GM19467 (cell line): ENCODE data around the gene PLXNA4.

Experiments
- ATAC-seq: cut with Tn5 transposase; IDR thresholded peaks from one replicate; pipeline ENCODE4 v1.9.1; 2021; ENCODE audit warnings: mild to moderate bottlenecking, moderate library complexity; ENCODE audit not compliant: unreplicated experiment

PLXNA4 gene

DNA sequence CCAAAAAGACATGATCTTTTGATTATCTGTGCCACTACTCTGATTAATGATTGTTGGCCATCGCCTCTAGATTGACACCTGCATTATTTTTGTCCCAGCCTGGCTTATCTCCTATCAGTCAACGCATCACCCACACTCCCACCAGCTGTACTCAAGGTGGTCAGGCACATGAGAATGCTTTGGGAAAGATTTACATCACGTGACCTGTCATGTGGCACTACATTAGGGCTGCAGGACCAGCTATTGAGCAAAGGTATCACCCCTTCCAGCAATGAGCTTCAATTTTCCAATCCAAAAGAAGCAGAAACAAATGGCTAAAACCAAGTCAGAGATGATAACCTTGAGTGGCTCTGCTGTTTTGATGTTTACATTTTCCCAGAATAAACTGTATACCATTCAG, 204.3 kb downstream of the PLXNA4 start:
- ATAC-seq: no peak

DNA sequence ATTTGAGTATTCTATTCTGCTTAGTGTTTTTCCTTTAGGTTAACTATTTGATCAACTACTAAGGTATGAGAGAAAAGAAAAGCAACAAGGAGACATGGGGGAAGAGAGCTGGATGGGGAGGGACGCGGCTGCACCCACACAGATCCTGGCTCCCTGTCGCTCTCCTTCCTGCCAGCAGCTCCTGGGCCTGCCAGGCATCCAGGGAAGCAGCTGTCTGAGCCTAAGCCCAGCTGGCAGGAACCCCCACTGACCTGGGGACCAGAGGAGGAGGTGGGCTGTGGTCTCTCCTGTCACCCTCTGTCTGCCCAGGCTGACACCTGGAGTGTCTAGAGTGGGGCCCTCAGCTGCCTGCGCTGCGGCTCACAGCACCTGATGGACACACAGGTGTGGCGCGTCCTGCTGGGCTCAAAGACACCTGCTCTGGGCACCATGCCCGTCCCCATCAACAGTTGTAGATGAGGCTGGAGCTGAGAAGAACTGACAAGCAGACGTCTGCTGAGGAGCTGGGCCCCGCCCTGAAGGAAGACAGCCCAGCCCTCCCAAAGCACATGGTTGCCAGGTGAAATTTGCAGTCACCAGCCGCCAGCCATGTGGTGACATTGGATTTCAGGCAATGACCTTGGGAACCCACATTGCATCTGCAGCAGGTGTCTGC, 207.9 kb downstream of the PLXNA4 start:
- ATAC-seq: no peak

DNA sequence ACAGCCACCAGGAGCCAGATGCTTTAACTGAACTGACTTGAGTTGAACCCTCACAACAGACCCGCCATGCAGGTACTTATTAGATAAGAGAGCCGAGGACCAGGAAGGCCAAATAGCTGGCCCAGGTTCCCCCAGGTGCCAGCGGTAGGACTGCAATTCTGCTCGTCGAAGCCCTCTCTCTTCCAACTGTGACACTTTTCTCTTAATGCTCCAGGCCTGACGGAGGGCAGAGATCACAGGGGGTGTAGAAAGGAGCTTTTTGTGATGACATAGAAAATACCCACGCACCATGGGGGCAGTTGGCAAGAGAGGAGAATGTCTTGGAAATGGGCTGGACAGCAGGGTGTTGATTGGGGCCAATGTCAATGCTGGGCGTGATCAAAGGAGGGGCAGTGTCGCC, 208.5 kb downstream of the PLXNA4 start:
- ATAC-seq: no peak

DNA sequence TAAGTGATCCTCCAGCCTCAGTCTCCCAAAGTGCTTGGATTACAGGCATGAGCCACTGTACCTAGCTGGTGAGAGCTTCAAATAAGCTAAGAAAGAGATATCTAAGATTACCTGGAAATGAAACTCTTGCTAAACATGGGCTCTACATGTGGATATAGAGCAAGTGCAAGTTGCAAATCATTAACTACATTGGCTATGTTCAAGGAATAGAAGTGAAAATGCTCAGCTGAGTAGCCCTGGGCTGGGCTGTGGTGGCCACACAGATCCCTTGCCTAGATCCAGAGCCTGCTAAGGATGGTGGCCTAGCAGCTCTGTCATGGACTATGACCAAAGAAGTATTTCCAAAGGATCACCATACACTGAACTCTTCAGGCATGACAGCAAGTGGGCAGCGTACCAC, 209.3 kb downstream of the PLXNA4 start:
- ATAC-seq: no peak

DNA sequence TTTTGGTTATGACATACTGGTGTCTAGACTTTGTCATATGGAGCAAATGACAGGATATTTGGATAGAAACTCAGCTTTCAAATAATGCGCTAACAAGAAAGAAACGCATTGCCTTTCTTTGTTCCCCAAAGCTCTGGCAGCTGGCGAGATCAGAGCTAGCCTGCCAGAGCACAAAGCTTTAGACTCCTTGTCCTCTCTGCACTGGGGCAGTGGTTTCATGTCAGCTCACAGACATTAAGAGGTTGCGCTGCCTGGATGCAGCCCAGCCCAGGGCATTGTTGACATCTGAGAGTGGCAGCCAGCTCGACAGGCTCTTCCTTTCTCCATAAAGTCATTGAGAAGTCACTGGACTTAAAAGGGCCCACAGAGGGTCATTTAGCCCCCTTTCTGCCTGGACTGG, 212.0 kb downstream of the PLXNA4 start:
- ATAC-seq: no peak

DNA sequence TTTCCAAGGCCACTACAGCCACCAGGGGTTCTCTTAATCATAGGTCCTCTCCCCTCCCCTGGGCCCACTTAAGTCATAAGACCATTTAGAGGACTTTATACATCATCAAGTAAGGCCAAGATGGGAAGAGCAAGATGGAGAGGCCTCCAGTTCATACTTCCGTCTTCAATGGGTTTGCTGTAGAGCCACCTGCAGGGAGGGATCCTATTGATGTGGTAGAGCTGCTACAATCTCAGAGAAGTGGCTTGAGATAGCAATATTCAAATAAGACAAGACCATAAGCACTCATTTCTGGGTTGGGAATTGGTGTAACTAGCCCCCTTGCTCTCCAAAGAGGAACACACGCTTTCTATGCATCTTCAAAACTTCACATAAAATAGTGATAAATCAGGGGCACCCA, 214.2 kb downstream of the PLXNA4 start:
- no peak for ATAC-seq

DNA sequence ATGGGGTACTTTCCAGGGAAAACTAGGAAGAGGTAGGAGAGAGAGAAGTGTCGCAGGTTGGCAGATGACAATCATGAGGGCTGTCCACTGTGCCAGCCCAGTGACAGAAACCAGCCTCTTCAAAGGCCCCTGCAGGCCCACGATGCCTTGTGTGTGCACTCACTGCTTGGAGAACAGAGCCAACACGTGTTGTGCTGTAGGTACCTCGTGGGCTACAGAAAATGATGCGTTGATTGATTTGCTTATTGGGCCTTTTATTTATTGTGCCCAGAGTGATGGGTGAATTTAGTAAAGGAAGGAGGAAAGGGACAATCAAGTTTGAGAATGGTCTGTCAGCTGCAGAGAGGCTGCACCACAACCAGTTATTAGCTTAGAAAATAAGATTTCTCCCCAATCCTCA, 215.1 kb downstream of the PLXNA4 start:
- ATAC-seq: no peak

DNA sequence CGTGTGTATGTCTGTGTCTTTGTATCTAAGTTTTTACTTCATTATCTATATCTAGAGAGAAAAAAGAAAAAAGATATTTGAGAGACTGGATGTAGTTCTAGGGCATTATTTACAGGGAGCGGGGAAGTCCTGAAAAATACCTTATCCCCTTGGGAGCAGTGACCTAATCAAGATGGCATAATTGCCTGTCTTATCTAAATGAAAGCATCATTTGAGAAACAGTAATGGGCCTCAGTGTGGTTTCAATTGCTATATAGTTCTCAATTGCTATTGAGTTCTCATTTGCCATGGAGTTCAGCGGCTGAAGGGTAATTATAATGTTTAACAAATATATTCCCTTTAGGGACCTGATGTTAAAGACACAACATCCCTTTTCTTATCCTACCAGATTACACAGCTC, 216.5 kb downstream of the PLXNA4 start:
- no peak for ATAC-seq

DNA sequence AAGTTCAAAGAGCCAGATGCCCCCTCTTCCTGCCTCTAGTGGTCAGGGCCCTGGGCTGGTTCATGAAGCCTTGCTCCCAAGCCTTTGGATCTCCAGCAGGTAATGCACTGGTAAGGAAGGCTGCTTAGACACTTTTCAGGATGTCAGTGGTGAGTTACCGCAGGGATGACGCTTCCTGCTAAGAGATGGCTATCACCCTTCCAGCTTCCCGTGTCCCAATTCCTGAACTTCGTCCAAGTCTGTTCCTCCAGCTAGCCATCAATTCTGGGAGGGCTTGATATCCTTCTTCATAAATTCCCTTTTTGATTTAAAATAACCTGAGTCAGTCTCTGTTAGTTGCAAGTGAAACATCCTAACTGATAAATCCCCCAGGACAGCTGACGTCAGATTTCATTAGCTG, 221.2 kb downstream of the PLXNA4 start:
- ATAC-seq: no peak

DNA sequence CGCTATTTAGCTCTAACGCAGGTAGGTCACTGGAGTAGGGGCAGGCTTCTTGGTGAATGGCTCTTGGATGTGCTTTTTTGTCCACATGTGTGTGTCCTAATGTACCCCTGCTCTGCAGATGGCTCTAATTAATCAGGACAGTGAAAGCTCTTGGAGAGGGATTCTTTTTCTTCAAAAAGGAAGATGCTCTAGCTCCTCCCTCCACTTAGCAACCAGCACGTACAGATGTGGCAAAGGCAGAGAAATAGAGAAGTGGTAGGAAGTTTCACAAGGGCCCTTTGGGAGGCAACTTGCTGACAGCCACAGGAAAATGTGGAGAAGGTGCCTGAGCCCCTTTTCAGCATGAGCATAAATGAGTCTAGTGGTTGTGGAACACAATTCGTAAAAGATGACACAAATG, 221.7 kb downstream of the PLXNA4 start:
- ATAC-seq: no peak

DNA sequence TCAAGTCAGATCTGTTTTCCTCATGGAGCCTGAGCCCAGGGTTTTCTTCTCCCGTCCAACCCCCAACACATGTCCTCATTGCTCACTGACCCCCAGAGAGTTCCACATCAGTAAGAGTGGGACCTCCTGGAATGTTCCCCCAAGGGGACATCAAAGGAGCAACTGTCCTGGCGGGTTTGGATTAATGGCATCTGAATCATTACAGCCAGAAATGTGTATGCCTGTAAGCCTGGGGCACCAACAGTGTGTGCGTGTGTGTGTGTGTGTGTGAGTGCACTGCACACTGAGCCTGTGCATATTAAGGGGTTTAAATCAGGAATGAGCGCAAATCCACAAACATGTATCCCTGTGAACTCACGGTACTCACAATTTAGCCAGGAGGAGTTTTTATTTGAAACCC, 222.3 kb downstream of the PLXNA4 start:
- ATAC-seq: no peak

DNA sequence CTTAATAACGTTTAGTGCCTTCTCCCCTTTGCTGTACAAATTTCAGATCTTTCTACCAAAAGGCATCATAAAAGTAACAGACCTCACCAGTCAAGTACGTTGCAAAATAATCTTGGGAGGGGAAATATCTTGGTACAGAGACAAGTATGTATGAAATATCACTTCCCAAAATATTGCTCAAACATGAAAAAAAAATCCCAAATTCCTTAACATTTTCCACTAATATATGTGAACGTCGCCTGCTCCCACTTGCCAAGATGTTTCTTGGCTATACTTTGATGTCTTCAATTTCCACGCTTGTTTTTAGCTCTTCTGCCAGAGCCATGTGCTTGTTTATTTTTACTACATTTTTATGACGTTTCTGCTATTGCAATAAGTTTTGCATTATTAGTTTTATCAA, 223.5 kb downstream of the PLXNA4 start:
- ATAC-seq: no peak

DNA sequence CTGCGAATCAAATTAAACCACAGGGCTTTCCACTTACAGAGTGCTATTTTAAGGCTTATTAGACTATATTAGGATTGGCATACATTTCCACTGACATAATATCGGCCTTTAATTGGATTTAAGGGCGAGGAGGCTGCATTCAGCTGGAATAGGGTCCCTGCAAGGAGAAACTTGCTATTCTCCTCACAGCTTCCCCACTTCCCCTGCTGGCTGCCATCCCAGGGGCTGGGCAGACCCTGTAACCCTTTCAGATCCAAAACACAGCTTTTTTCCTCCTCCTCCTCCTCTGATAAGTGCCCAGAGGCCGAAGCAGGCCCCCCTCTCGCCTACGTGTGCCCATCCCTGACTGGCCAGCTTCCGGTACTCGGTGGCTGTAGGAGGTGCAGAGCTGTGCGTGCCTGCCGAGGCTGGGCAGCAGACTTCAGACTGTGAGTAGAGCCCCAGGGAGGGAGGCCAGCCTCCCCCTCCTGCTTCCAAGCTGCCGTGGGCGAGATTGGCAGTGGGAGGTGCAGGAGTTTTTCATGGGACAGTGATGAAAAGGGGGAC, 224.2 kb downstream of the PLXNA4 start:
- ATAC-seq: no peak

DNA sequence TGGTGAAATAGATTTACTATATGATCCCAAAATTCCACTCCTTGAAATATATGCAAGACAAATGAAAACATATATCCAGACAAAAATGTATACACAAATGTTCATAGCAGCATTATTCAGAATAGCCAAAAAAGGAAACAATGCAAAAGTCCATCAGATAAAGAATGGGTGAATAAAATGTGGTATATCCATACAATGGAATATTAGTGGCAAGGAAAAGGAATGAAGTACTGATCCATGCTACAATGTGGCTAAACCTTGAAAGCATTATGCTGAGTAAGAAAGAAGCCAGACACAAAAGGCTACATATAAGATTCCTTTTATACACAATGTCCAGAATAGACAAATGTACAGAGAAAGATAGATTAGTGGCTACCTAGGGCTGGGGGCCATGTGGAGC, 225.5 kb downstream of the PLXNA4 start:
- no peak for ATAC-seq

DNA sequence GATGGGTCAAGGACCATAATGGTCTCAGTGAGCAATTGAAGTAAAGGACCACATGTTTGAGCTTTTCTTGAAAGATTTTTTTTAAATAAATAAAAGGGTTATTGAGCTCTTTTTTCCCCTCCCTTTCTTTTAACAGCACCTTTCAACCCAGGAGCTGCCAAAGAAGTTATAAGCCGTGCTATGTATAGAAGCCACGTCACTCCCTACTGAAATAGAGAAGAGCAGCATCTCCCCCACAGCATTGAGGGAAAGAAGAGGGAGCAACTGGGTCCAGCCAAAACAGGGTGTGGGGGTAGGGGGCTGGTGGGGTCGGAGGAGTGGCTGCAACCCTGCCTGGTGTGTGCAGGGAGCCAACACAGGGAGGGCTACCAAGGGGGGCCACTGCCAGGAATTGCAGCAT, 227.2 kb downstream of the PLXNA4 start:
- ATAC-seq: no peak

DNA sequence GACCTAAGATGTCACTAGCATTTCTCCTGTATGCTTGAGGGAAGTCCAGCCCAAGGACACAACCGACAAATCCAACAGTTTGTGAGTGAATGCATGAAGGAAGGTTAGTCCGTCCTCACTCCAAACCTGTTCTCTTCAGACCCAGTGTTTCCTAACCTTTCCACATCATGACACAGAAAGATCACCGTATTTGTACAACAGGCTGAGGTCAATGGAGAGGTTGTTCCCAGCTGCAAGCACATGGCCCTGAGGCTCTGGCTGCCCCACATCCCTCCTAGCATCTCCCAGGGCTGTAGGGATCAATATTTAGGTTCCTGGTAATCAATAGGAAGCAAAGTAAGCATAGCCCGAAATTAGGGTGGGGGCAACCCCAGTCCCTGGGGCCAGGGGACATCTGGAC, 227.9 kb downstream of the PLXNA4 start:
- no peak for ATAC-seq

DNA sequence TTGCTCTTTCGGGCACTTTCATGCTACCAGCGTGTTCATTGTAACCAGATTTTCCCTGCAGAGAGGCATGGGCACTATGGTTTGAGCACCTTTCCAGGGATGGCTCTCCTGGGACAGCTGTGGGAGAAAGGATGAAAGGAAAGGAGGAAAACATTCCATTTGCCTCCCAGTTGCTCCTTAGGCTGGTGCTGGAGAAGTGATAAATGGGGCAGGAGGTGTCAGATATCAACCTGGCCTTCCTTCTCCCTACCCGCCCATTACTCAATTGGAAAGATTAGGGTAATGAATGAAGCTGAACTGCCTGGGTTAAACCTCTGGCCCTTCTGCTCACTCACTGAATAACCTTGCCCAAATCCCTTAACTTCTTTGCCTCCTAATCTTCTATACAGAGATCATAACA, 228.4 kb downstream of the PLXNA4 start:
- no peak for ATAC-seq

DNA sequence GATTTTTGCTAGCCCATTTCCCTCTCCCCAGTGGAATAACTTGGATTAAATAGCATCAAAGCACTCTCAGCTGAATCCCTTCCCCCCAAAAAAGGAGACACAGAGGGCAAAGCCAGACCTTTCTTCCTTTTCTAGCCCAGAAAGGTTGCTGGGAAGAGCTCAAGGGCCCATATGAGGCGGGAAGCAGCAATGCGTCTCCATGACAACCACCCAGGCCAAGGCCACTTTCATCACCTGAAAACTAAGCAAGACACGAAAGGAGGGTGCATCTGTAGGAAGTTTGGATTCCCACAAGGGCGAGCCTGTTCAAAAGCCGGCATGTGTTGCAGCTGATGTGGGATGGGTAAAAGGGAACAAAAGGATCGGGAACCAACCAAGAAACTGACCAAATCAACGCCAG, 229.1 kb downstream of the PLXNA4 start:
- no peak for ATAC-seq

DNA sequence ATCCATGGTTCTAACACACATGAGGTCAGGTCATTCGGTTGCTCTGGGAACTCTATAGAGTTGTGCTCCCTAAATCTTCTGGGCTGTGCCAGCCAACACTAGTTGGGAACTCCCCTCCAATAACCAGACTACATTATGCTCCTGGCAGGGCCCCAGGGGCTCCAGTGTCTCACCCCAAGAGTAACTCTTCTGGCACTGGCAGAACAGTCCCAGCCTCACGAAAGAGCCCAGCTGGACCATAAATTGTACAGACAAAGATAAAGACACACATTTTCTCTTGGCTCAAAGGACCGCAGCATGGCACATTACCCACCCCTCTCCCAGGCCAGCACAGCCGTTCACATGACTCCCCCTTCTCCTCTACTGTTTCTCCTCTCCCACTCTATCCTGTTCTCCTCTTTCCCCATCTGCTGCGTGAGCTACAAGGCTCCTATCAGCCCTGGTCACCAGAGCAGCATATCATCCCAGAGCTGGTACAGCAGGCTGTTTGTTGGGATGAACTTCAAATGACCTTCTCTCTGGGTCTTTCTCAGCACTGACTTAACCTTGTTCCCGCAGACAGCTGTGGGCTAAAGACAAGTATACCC, 230.6 kb downstream of the PLXNA4 start:
- no peak for ATAC-seq

DNA sequence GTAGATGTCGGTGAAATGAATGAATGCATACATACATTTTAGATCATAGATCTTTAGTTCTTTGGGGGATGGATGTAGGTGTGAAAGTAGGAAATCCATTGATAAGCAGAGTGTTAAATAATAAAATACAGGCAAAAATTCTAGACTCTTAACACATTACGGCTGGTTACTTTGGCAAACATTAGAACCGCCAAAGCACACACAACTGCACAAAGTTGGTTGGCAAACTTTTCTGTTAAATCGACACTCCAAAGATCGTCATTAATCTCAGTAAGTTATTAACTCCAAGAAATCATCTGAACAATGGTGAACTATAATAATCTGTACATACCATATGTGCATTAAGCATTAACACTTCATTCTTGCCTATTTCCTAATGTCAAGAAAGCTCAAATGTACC, 231.2 kb downstream of the PLXNA4 start:
- no peak for ATAC-seq

DNA sequence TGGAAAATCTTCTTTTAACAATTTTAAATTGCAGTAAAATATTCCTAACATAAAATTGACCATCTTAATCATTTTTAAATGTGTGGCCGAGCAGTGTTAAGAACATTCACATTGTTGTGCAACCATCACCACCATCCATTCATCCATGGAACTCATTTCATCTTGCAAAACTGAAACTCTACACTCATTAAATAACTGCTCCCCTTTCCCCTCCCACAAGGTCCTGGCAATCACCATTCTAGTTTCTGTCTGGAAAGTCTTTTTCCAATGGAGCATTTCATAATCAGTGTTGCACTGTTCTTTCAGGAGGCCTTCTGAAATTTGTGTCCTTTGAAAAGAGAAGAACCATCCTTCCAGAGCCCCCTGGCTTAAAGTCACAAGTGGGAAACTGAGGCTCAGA, 233.1 kb downstream of the PLXNA4 start:
- no peak for ATAC-seq

DNA sequence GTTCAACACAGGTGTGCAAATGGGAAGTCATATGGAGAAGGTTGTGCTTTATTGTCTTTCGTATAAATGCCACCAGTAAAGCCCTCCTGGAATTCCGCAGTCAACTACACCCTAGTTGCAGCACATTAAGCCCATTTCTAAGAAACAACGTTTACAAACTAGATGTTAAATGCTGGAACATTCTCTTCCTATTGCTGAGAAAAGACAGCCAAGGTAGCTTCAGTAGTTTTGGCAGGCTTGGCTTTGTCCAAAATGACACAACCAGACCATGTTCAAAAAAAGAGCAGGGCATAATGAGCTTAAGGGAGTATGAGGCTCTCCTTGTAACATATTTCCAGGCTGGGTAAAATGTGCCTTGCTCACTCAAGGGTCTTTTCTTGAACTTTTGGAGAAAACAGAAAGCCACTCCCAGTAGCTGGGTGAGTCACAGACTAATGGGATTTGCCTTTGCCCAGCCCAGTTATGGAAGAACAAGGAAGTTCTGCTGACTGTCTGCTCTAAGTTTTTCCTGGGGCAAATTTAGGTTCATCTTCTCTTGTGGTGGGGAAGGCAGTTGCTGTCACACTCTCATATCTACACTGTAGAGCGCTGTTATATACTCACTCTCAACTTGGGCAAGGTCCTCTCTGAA, 238.7 kb downstream of the PLXNA4 start:
- no peak for ATAC-seq
